Sigmoid colon (tissue), 7 donors: ENCODE results near the gene C1orf116. TPM values are rescaled to one million over a fixed set of nuclear protein-coding genes. Genes with fewer than 3 reads are reported as not detected.

Source experiments
- DNase-seq: peaks from one replicate; pipeline ENCODE4 v3.0.0-alpha.2; 2019
- H3K27ac ChIP-seq, 4 donors: fragments of 200-600 bp; sonication (generic); one replicate each; pipeline ENCODE4 v1.5.1; 2016 to 2019; ENCODE audit warnings: mild to moderate bottlenecking in 1 of 4
- H3K27me3 ChIP-seq, 3 donors: fragments of 200-600 bp; sonication (generic); one replicate each; pipeline ENCODE4 v1.5.1; 2019; ENCODE audit warnings: mild to moderate bottlenecking in 1 of 3
- H3K36me3 ChIP-seq, 4 donors: fragments of 200-600 bp; sonication (generic); one replicate each; pipeline ENCODE4 v1.5.1; 2016 to 2019
- H3K4me1 ChIP-seq, 4 donors: fragments of 200-600 bp; sonication (generic); one replicate each; pipeline ENCODE4 v1.5.1; 2017 to 2019
- H3K4me3 ChIP-seq, 4 donors: fragments of 200-600 bp; sonication (generic); one replicate each; pipeline ENCODE4 v1.5.1; 2017 to 2019; ENCODE audit warnings: mild to moderate bottlenecking in 2 of 4, moderate library complexity in 1 of 4
- H3K9me3 ChIP-seq, 4 donors: fragments of 200-600 bp in 3 of 4; sonication (generic) in 3 of 4; one replicate each; pipeline versions ENCODE4 v1.5.1 to v1.6.1; 2013 to 2019
- CTCF ChIP-seq, 4 experiments: fragments of 450-650 bp in 3 of 4; fragments of 200-600 bp in 1 of 4; IDR thresholded peaks; one replicate each; pipeline ENCODE4 v1.5.1; 2016 to 2019; ENCODE audit warnings: antibody characterized with exemption in 4 of 4, mild to moderate bottlenecking in 3 of 4, moderate library complexity in 2 of 4
- EP300 ChIP-seq, 4 donors: sonication (generic); formaldehyde crosslinking; IDR thresholded peaks; one replicate each; pipeline ENCODE4 v1.6.1; 2017; ENCODE audit warnings: antibody characterized with exemption in 4 of 4
- POLR2A ChIP-seq, 2 donors: fragments of 450-650 bp; IDR thresholded peaks; one replicate each; pipeline ENCODE4 v1.6.1; 2016; ENCODE audit warnings: antibody characterized with exemption in 2 of 2, mild to moderate bottlenecking in 2 of 2, moderate library complexity in 2 of 2
- POLR2AphosphoS5 ChIP-seq, 4 donors: sonication (generic); formaldehyde crosslinking; IDR thresholded peaks; one replicate each; pipeline ENCODE4 v1.6.1; 2017; ENCODE audit warnings: antibody characterized with exemption in 4 of 4
- WGBS, 2 donors: extraction: QIAGEN DNeasy Blood & Tissue Kit; methylation state at CpG; one replicate each; pipeline ENCODE4 v1.1.7; 2013; 5-methylcytosine and 5-hydroxymethylcytosine counted together
- intact Hi-C: fragments of 100-400 bp; cut with DNase I; formaldehyde crosslinking; loops from one replicate; pipeline ENCODE4 v1.15.1; 2023
- polyA plus RNA-seq, 3 donors: library from polyadenylated mRNA; stranded (reverse); fragments of 200-250 nt; gene quantifications; one replicate each; pipeline ENCODE4 v1.2.3, GENCODE V29; 2013
- total RNA-seq, 4 donors: library from RNA; depleted of rRNA; stranded (reverse); fragments of >200 nt; gene quantifications; one replicate each; pipeline ENCODE4 v1.1.0, GENCODE V29; 2016
- donor health status: healthy with polysubstance abuse.
- donor health status: Bipolar disorder and iron deficiency.
- donor health status: healthy.

The C1orf116 gene
- total and polyA plus RNA-seq, 7 donors = 0.14 to 22.4 (median 4.1) TPM; not detected in 1

GRCh38 chr1:207067665-207068064 is 35.1 kb upstream of the C1orf116 start:
- no peaks in the 10 kb centered on the region for H3K9me3 ChIP-seq
- H3K36me3 ChIP-seq = peaks cover 6 to 98% (median 41%) of the 10 kb centered on the region in 4 donors
- WGBS, 2 donors = 17 to 67% methylated on average over 5 of the region's 5 CpGs
- H3K27me3 ChIP-seq = no peaks in the 10 kb centered on the region
- intact Hi-C loops = no loop called here
- H3K4me3 ChIP-seq = no peak overlapping the region
- TF ChIP-seq CTCF (IDR thresholded peaks at IDR 0.05) = no peak
- no peak for TF ChIP-seq POLR2AphosphoS5 (IDR thresholded peaks at IDR 0.05)
- no peak for TF ChIP-seq EP300 (IDR thresholded peaks at IDR 0.05)
- TF ChIP-seq POLR2A (IDR thresholded peaks at IDR 0.05) = peak in 1 of 2 donors; percentile 22
- no peak for DNase-seq
- H3K4me1 ChIP-seq = no peaks in the 10 kb centered on the region
- no peak overlapping the region for H3K27ac ChIP-seq

- Histone ChIP-seq H3K9me3 (no peaks in the 10 kb centered on the region), H3K27ac (no peak overlapping the region), H3K4me1 (no peaks in the 10 kb centered on the region), H3K4me3 (no peak overlapping the region), H3K36me3 (peaks cover 6 to 98% (median 43%) of the 10 kb centered on the region in 4 donors), H3K27me3 (no peaks in the 10 kb centered on the region)
- no peak for TF ChIP-seq EP300 (IDR thresholded peaks at IDR 0.05)
- 13 to 51% methylated on average over 3 of the region's 3 CpGs for WGBS, 2 donors
- no peak for DNase-seq
- intact Hi-C loops = no loop called here
Measured at GRCh38 chr1:207067185-207067584, 34.6 kb upstream of the C1orf116 start.

- 35 to 80% methylated on average over 8 of the region's 8 CpGs for WGBS, 2 donors
- H3K36me3 ChIP-seq = peaks cover 10 to 82% (median 43%) of the 10 kb centered on the region in 4 donors
- H3K9me3 ChIP-seq = no peaks in the 10 kb centered on the region
- no peaks in the 10 kb centered on the region for H3K27me3 ChIP-seq
- TF ChIP-seq CTCF (IDR thresholded peaks at IDR 0.05) = no peak
- TF ChIP-seq POLR2AphosphoS5 (IDR thresholded peaks at IDR 0.05) = no peak
- no peak for TF ChIP-seq POLR2A (IDR thresholded peaks at IDR 0.05)
- no peak for TF ChIP-seq EP300 (IDR thresholded peaks at IDR 0.05)
- H3K27ac ChIP-seq = no peak overlapping the region
- intact Hi-C loops = no loop called here
- DNase-seq = no peak
- no peak overlapping the region for H3K4me3 ChIP-seq
- H3K4me1 ChIP-seq = no peaks in the 10 kb centered on the region
Measured at GRCh38 chr1:207064561-207064960, 32.0 kb upstream of the C1orf116 start.

- H3K4me3 ChIP-seq = no peak overlapping the region
- no peaks in the 10 kb centered on the region for H3K27me3 ChIP-seq
- TF ChIP-seq EP300 (IDR thresholded peaks at IDR 0.05) (no peak), CTCF (IDR thresholded peaks at IDR 0.05) (no peak), POLR2AphosphoS5 (IDR thresholded peaks at IDR 0.05) (no peak), POLR2A (IDR thresholded peaks at IDR 0.05) (no peak)
- WGBS, 2 donors = 95% methylated on average over 5 of the region's 5 CpGs
- intact Hi-C loops = no loop called here
- no peaks in the 10 kb centered on the region for H3K9me3 ChIP-seq
- peaks cover 10 to 67% (median 36%) of the 10 kb centered on the region in 4 donors for H3K36me3 ChIP-seq
- H3K27ac ChIP-seq = no peak overlapping the region
- no peak for DNase-seq
- H3K4me1 ChIP-seq = no peaks in the 10 kb centered on the region
Measured at GRCh38 chr1:207063014-207063413, 30.5 kb upstream of the C1orf116 start.

GRCh38 chr1:207062058-207062457 is 29.5 kb upstream of the C1orf116 start:
- Histone ChIP-seq H3K4me1 (no peaks in the 10 kb centered on the region), H3K27me3 (no peaks in the 10 kb centered on the region), H3K9me3 (no peaks in the 10 kb centered on the region), H3K27ac (no peak overlapping the region), H3K36me3 (peaks cover 3 to 57% (median 29%) of the 10 kb centered on the region in 4 donors), H3K4me3 (no peak overlapping the region)
- 87 to 90% methylated on average over 1 of the region's 1 CpG for WGBS, 2 donors
- DNase-seq = no peak
- TF ChIP-seq EP300 (IDR thresholded peaks at IDR 0.05) (no peak), CTCF (IDR thresholded peaks at IDR 0.05) (no peak), POLR2AphosphoS5 (IDR thresholded peaks at IDR 0.05) (no peak), POLR2A (IDR thresholded peaks at IDR 0.05) (no peak)
- intact Hi-C loops = no loop called here
